GM19023 (cell line): ENCODE data around the gene NAGA.
"Not testable (repeated sequence)": the region's sequence is repeated elsewhere in the genome, so short reads cannot be mapped to it uniquely, and the experiment has no call there.

Experiments
- ATAC-seq: cut with Tn5 transposase; IDR thresholded peaks from one replicate; pipeline ENCODE4 v1.9.1; 2021; ENCODE audit warnings: mild to moderate bottlenecking, moderate library complexity; ENCODE audit not compliant: unreplicated experiment

Gene NAGA

DNA sequence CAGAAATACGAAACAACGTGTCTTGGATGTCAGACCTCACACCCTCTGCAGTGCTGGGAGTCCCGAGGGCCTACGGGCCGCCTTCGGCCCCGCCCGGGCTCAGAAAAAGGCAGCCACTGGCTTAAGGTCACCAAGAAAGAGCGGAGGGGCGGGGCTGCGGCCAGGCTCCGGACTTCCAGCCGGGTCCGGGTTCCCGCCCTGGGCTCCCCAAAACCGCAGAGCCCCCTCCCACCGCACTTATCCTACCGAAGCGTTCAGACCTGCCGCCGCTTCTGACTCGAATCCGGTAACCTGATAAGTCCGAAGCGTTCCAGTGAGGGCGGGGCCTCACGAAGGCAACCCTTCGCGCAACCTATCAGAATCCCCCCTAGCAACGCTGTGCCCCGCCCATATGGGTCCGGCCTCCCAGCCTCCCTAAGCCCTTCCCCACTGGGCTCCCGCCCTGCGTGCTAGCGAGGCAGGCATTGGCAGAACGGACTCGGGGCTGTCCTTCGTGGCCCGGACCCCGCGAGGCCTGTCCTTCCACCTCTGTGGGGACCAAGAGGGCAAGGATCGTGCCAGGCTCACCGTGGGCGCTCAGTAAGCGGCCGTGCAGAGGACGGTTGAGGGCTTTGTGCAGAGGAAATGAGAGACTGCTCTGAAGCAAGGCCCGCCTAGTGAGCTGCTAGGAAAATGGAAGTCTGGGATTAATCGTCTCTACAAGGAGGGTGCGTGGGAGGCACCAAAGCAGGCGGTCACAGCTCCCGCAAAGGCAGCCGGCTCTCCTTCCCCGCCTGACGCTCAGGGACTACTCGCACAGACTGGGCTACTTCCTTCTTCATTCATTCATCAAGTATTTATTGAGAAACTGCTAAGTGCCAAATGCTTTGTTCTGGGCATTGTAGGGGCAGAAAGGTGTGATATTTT lies at the start of gene NAGA:
TSS of gene NAGA (minus strand) at position 296 of the 906 bp plus-strand sequence. CDS start 515 bp downstream, outside the sequence.
- peak; percentile 91 for ATAC-seq

DNA sequence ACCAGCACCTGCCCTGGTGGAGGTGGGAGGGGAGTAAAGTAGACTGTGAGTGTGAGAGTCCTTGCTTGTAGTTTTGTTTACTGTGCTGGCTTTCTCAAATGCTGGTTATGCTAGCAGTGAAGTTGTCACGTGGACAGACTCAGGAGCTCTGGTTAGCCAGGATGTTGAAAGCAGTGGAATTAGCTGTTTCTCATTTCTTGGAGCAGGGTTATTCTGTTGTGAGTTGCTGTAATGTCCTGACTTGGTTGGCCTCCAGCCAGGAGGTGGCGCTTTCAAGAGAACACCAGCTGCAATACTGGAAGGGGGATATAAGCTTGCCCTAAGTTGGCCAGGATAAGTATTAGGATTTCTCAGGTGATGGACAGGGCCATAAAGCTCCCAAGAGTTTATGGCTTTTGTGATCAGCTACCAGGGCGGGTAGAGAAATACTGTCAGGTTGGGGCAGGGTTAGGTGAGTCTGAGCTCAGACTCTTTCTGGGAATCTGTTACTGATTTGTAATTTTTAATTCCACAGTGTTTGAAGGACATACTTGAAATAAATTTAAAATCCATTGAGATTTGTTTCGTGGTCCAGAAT lies 46.3 kb upstream of the NAGA start:
- ATAC-seq, result no peak

GRCh38 chr22:42115420-42115830 lies 44.8 kb upstream of the NAGA start:
- ATAC-seq, result not testable (repeated sequence)

DNA sequence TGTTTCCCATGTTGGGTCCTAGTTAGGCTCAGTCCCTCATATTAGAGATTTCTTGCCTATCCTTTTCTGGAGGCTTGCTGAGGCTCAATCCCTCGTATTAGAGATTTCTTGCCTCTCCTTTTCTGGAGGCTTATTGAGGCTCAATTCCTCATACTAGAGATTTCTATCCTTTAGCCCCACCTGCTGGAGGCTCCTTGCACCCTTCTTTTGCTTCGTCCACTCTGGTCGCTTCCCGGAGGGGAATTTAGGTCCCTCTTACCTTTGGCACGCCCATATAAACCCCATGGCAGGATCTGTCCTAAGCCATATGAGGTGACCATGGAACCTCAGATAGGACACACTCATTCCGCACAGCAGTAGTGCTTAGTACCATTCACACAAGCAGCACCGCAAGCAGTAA lies 44.1 kb upstream of the NAGA start:
- ATAC-seq, result no peak

GRCh38 chr22:42112793-42113192 lies 42.2 kb upstream of the NAGA start:
- not testable (repeated sequence) for ATAC-seq

DNA sequence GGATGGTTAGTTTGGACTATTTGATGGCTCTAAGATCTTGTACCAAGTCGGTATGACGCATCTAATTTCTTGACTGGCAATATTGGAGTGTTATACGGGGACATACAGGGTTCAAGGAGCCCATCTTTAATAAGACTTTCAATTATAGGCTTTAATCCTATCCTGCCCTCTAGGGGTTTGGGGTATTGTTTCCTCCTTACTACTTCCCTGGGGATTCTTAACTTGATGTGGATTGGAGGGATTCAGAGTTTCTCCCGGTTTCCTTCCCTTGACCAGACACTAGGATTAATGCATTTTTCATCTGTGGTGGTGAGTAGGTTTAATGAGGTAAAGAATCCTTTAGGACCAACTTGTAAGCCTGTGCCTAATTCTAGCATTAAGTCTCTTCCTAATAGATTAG lies 41.2 kb upstream of the NAGA start:
- no peak for ATAC-seq

DNA sequence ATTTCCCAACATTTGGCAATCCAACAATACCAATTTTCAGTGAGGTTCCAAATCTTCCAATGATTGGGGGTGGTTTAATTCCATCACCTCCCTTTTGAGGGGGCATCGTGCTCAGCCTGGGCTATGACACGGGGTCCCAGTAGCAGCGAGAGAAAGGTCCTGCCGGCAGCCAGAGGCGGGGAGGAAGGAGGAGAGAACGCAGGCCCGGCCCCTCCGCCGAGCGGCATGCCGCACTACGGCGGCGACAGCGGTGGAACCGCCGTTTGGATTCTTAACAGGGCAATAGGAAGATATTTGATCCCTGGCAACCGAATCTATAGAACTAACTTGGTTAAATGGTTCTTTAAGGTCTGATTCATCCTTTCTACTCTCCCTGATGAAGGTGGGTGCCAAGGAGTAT lies 38.2 kb upstream of the NAGA start:
- no peak for ATAC-seq

GRCh38 chr22:42104332-42104860 lies 33.8 kb upstream of the NAGA start:
- not testable (repeated sequence) for ATAC-seq

- ATAC-seq, result no peak
Measured at GRCh38 chr22:42101199-42101598, 30.6 kb upstream of the NAGA start.

DNA sequence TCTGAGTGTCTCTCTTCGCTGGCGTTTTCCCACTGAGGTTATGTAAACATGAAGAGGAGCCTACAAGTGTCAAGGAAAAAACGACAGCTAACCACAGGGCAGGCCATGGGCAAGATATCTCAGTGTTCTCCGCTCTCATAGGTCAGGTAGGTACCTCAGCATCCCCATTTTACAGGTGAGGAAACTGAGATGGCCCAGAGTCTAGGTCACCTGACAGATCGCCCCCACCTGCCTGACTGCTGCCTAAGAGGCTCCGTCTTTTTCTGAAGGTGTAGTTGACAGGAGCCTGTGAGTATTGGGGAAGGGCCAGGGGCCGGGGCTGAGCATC lies 20.8 kb upstream of the NAGA start:
- ATAC-seq, result no peak

DNA sequence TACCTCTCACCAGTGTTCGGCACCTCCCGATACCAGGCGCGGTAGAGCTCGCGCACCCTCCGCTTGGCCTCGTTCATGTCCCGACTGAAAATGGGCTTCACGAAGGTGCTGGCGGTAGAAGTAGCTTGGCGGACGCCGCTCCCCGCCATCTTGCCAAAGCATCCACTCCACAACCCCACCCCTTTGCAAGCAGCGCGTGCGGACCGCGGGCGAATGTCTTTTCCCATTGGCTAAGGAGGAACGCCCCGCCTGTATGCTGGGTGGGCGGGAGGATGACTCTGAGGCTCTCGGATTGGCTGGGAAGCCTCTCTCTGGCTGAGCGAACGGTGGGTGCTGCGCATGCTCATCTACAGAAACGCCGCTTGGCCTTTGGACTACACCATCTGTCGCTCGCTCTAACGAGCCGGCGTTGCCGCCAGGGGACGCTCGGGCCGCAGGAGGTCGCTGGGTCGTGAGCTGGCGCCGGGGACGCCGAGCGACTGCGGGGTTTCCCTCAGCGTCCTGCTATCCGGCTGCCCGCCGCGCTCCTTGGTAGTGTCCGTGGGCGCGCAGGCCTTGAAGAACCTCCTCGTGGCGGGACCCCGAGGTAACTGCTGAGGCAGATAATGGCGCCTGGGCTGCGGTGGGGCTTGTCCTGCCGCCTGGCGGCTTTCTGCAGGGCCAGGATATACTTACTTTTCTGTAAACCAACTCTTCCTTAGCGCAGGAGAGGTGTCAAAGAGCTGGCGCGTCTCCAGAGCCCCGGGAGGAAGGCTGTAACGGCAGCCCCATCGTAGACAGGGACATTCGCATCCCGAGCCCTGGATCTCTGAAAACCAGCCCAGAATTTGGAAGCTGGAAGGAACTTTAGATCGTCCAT lies 20.2 kb upstream of the NAGA start, which contains the start of gene NDUFA6:
TSS of gene NDUFA6 (minus strand) at position 177 of the 859 bp plus-strand sequence. CDS start at position 149, 28 bp downstream.
- peak; percentile 94 for ATAC-seq

DNA sequence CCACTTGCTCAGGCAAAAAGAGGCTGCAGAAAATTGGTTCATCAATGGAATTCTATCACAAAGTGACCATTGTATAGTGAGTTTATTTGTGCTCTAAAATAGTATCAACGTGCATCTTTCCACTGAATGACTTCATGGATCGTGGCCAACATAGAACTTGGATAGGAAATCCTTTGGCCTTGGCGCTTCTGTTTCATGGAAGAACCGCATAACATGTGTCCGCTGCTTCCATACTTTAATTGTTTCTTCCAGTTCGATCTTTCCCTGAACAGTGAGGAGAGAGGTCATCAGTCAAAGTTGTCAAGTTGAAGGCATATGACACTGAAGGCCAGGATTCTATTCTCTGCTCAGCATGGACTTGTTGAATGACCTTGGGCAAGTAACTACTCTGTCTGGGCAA lies 15.4 kb upstream of the NAGA start:
- ATAC-seq, result no peak

DNA sequence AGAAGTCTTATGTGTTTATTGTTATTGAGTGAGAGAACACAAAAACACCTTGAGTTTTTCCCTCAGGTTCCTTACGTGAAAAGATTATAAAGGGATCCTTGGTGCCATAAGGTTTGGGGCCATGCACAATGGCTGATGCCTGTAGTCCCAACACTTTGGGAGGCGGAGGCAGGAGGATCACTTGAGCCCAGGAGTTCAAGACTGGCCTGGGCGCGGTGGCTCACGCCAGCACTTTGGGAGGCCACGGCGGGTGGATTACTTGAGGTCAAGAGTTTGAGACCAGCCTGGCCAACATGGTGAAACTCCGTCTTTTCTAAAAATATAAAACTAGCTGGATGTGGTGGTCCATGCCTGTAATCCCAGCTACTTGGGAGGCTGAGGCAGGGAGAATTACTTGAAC lies 14.3 kb upstream of the NAGA start:
- ATAC-seq, result no peak

- ATAC-seq, result no peak
Measured at GRCh38 chr22:42083119-42083518, 12.5 kb upstream of the NAGA start.

DNA sequence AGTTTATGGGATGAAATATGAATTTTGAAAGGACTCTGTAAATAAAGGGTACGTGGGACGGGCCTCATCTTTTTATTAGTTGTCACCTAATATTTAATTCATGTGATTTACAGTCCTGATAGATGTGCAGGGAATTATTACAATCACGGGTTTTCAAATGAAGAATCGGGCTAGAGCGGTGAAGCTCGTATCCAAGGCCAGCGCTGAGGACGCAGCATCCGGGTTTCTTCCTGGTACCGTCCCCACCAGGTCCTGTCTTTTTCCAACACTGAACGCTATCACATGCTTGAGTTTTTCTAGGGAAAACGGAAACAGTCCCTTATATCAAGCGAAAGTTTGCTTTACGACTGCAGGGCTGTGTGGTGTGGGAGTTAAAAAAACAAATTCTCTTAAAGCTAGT lies 9.7 kb upstream of the NAGA start:
- no peak for ATAC-seq

DNA sequence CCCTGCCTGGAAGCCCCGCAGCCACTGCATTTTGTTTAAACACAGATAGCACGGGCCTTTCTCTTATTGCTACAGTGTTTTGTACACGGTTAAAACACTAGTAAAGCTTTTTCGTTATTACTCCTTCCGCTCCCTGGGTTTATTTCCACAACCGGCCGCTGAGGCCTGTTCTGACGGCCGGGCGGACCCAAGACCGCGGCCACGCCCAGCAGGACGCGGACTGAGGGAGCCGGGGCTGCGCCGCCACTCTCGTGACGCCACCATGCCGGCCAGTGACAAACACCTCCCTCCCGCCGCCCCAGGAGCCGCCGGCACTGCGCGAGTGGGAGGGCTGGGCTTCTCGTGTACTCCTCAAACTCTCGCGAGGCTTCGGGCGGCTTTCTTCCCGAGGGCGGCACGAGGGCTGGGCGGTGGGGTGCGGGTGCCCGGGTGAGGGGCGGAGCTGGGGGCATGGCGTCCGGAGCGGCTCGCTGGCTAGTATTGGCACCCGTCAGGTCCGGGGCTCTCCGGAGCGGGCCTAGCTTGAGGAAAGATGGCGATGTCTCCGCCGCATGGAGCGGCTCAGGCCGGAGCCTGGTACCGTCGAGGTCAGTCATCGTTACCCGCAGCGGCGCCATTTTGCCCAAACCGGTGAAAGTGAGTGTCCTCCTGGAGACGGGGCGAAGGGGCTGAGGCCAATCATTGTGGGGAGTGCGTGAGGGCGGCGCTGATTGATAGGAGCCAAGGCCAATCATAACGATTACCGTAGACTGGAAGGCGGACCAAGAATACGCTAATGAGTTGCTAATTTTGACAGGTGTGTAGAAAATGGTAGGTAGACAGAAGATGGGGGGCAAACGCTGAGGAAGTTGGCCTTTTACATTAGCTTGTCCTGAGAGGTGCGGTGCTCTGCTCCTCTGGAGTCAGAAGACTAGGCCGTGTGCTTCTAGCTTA lies 9.0 kb upstream of the NAGA start, which contains the start of gene SMDT1:
TSS of gene SMDT1 (plus strand) at position 382 of the 933 bp plus-strand sequence. CDS start at position 451, 69 bp downstream.
- peak; percentile 87 for ATAC-seq

DNA sequence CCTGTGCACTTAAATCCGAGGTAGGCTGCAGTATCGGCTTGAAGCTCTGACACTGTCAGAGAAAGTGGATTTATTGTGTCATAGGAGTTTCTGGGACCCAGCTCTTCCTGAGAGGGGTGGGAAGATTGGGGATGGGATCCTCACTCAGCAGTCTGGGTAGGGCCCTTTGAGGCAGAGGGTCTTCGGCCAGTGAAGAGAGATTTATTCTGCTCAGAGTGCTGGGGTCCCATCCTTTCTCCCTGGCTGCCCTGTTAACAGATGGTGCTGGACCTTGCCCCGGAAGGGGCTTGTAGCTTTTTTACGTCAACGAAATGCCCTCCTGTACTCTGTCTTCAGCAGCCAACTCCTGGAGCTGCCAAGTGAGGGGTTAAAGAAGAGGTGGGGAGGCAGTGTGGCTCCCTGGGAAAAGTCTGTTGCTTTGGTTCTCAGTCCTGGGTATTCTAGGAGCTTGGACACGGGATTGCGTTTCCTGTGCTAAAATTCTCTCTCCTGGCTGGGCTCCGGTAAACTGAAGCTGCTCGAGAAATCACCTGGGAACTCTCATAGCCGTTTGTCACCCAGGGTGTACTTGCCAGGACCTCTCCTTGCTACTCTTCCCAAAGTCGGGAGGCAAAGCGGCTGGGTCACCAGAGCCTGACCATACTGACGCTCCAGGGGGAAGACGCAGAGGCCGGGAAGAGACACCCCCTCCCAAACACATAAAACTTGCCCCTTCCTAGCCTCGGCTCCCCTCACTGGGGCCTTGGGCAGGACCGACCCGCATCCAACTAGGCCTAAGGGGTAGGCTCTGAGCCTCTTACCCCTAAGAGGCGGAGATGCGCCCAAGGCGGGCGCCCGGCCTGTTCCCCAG lies 8.1 kb upstream of the NAGA start:
- no peak for ATAC-seq

GRCh38 chr22:42077486-42078125 lies 7.0 kb upstream of the NAGA start:
- ATAC-seq, result no peak
